H9 (cell line): Measurements from ENCODE around the gene BEGAIN. TPM values are rescaled to one million over a fixed set of nuclear protein-coding genes. Genes with fewer than 3 reads are reported as not detected.

Experiments used
- DNase-seq: peaks from one replicate; pipeline ENCODE4 v3.0.0-alpha.2; 2017
- H2AFZ ChIP-seq: one replicate; pipeline ENCODE4 v1.6.1; 2013; ENCODE audit warnings: mild to moderate bottlenecking, low read length, control low read depth, moderate library complexity
- H2AK5ac ChIP-seq: 2 replicates; pipeline ENCODE4 v1.6.1; 2013; ENCODE audit warnings: low read length, control low read depth, mixed read lengths; ENCODE audit not compliant: insufficient read length
- H2BK120ac ChIP-seq: one replicate; pipeline ENCODE4 v1.6.1; 2013; ENCODE audit warnings: low read depth, mild to moderate bottlenecking, low read length, control low read depth, inconsistent platforms; ENCODE audit not compliant: poor library complexity, severe bottlenecking
- H2BK12ac ChIP-seq: 2 replicates; pipeline ENCODE4 v1.6.1; 2013; ENCODE audit warnings: low read length, control low read depth, mixed read lengths, low read depth; ENCODE audit not compliant: insufficient read length
- H2BK15ac ChIP-seq: 2 replicates; pipeline ENCODE4 v1.6.1; 2013; ENCODE audit warnings: low read depth, low read length, control low read depth
- H2BK20ac ChIP-seq: one replicate; pipeline ENCODE4 v1.6.1; 2013; ENCODE audit warnings: low read depth, mild to moderate bottlenecking, low read length, control low read depth, inconsistent platforms; ENCODE audit not compliant: poor library complexity, severe bottlenecking
- H2BK5ac ChIP-seq: 2 replicates; pipeline ENCODE4 v1.6.1; 2013; ENCODE audit warnings: low read length, control low read depth, mixed read lengths; ENCODE audit not compliant: insufficient read length
- H3K14ac ChIP-seq: 2 replicates; pipeline ENCODE4 v1.6.1; 2013; ENCODE audit warnings: low read length, control low read depth; ENCODE audit not compliant: insufficient read depth
- H3K18ac ChIP-seq: 2 replicates; pipeline ENCODE4 v1.6.1; 2013; ENCODE audit warnings: low read depth, mild to moderate bottlenecking, mixed read lengths, low read length, control low read depth; ENCODE audit not compliant: insufficient read length
- H3K23ac ChIP-seq: 2 replicates; pipeline ENCODE4 v1.6.1; 2013; ENCODE audit warnings: low read length, control low read depth, mixed read lengths, low read depth; ENCODE audit not compliant: insufficient read length
- H3K23me2 ChIP-seq: 2 replicates; pipeline ENCODE4 v1.6.1; 2013; ENCODE audit warnings: low read depth, mild to moderate bottlenecking, mixed read lengths, low read length, control low read depth; ENCODE audit not compliant: insufficient read length, poor library complexity, severe bottlenecking
- H3K27ac ChIP-seq: 2 replicates; pipeline ENCODE4 v1.5.1; 2013; ENCODE audit warnings: low read length, control low read depth, mixed read lengths, low read depth; ENCODE audit not compliant: insufficient read length
- H3K27me3 ChIP-seq: 2 replicates; pipeline ENCODE4 v1.6.1; 2013; ENCODE audit warnings: low read length, control low read depth, inconsistent platforms; ENCODE audit not compliant: insufficient read depth
- H3K4ac ChIP-seq: 2 replicates; pipeline ENCODE4 v1.6.1; 2013; ENCODE audit warnings: low read depth, mild to moderate bottlenecking, control low read depth, inconsistent platforms, low read length, moderate library complexity
- H3K4me1 ChIP-seq: 2 replicates; pipeline ENCODE4 v1.6.1; 2013; ENCODE audit warnings: low read length, control low read depth, inconsistent platforms; ENCODE audit not compliant: insufficient read depth
- H3K4me2 ChIP-seq: 2 replicates; pipeline ENCODE4 v1.6.1; 2013; ENCODE audit warnings: low read length, control low read depth, mixed read lengths; ENCODE audit not compliant: insufficient read length, insufficient read depth
- H3K56ac ChIP-seq: 2 replicates; pipeline ENCODE4 v1.6.1; 2013; ENCODE audit warnings: low read depth, mild to moderate bottlenecking, mixed read lengths, low read length, control low read depth; ENCODE audit not compliant: insufficient read length
- H3K79me1 ChIP-seq: 2 replicates; pipeline ENCODE4 v1.6.1; 2013; ENCODE audit warnings: low read depth, mild to moderate bottlenecking, moderate library complexity, low read length, control low read depth, inconsistent platforms; ENCODE audit not compliant: insufficient read depth, poor library complexity, severe bottlenecking
- H3K79me2 ChIP-seq: 2 replicates; pipeline ENCODE4 v1.6.1; 2013; ENCODE audit warnings: low read length, control low read depth, inconsistent platforms; ENCODE audit not compliant: insufficient read depth
- H3K9ac ChIP-seq: 2 replicates; pipeline ENCODE4 v1.6.1; 2013; ENCODE audit warnings: low read length, control low read depth, mixed read lengths; ENCODE audit not compliant: insufficient read length; ENCODE audit errors: extremely low read depth
- H3K9me3 ChIP-seq: one replicate; pipeline ENCODE4 v1.6.1; 2013; ENCODE audit warnings: low read depth, low read length, inconsistent platforms; ENCODE audit not compliant: control insufficient read depth
- H3T11ph ChIP-seq: one replicate; pipeline ENCODE4 v1.6.1; 2013; ENCODE audit warnings: mild to moderate bottlenecking, low read length, control low read depth, inconsistent platforms
- H4K20me1 ChIP-seq: one replicate; pipeline ENCODE4 v1.6.1; 2013; ENCODE audit not compliant: control insufficient read depth, insufficient read length, insufficient read depth
- H4K5ac ChIP-seq: 2 replicates; pipeline ENCODE4 v1.6.1; 2013; ENCODE audit warnings: low read depth, mild to moderate bottlenecking, mixed read lengths, low read length, control low read depth; ENCODE audit not compliant: insufficient read length
- H4K8ac ChIP-seq: replicated peaks from 2 replicates; pipeline ENCODE4 v1.6.1; 2013; ENCODE audit warnings: low read length, control low read depth, mixed read lengths, low read depth; ENCODE audit not compliant: insufficient read length
- H4K91ac ChIP-seq: 2 replicates; pipeline ENCODE4 v1.6.1; 2013; ENCODE audit warnings: low read depth, mild to moderate bottlenecking, moderate library complexity, mixed read lengths, low read length, control low read depth; ENCODE audit not compliant: insufficient read length
- H3K27ac Mint-ChIP-seq, 3 experiments: 2 replicates in 2 of 3; 3 replicates in 1 of 3; pipeline ENCODE4 v1.8.0; 2020 to 2021; ENCODE audit warnings: mixed read lengths in 3 of 3, mild to moderate bottlenecking in 1 of 3, moderate library complexity in 1 of 3
- H3K27me3 Mint-ChIP-seq: 2 replicates; pipeline ENCODE4 v1.8.0; 2021; ENCODE audit warnings: low read depth, mild to moderate bottlenecking, moderate library complexity, mixed read lengths
- H3K36me3 Mint-ChIP-seq, 3 experiments: 2 replicates in 2 of 3; 3 replicates in 1 of 3; pipeline ENCODE4 v1.8.0; 2020 to 2021; ENCODE audit warnings: low read depth in 3 of 3, mixed read lengths in 3 of 3; ENCODE audit not compliant: insufficient read depth in 1 of 3
- H3K4me1 Mint-ChIP-seq, 2 experiments: 2 replicates each; pipeline ENCODE4 v1.8.0; 2020; ENCODE audit warnings: mixed read lengths in 2 of 2
- H3K4me3 Mint-ChIP-seq, 2 experiments: 2 replicates in 1 of 2; 3 replicates in 1 of 2; pipeline ENCODE4 v1.8.0; 2020 to 2021; ENCODE audit warnings: mild to moderate bottlenecking in 2 of 2, mixed read lengths in 2 of 2, moderate library complexity in 1 of 2
- H3K9me3 Mint-ChIP-seq, 2 experiments: 2 replicates in 1 of 2; 3 replicates in 1 of 2; pipeline ENCODE4 v1.8.0; 2020; ENCODE audit warnings: mild to moderate bottlenecking in 2 of 2, mixed read lengths in 2 of 2, moderate library complexity in 1 of 2
- WGBS: extraction: QIAGEN DNeasy Blood & Tissue Kit; methylation state at CpG from one replicate; pipeline ENCODE4 v1.1.7; 2013; ENCODE audit warnings: missing lambda C conversion rate, low lambda C conversion rate, mixed read lengths; ENCODE audit not compliant: insufficient read length; ENCODE audit errors: extremely low coverage; 5-methylcytosine and 5-hydroxymethylcytosine counted together
- total RNA-seq: library from RNA; stranded (reverse); gene quantifications from 2 replicates; pipeline ENCODE4 v1.2.1, GENCODE V29; 2021
- TF ChIP-seq, protein P1 (sequence below): fragments of 200-600 bp; sonication (generic); conservative IDR thresholded peaks from 3 replicates; pipeline ENCODE4 v1.8.0; 2021; ENCODE audit warnings: antibody characterized with exemption, mild to moderate bottlenecking

BEGAIN gene
- total RNA-seq, 1 experiment from 2014 or later = 2.6 TPM

DNA sequence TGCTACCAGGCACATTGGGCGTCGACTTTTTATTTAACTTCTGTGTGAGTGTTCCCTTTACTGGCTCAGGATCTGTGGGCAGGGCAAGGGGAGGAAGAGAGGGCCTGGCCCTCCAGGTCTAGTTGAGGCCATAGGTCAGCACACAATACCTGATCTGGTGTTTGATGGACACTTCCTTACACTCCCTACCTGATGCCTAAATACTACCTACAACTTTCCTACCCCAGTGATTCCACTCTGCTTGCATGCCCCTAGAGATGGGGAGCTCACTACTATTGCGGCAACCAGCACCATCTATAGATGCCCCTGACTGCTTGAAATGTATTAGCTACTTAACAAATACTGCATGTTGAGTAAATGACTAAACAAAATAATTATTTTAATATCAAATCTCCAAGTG is 20.8 kb upstream of the BEGAIN start:
- Histone ChIP-seq H3K4me1 (no peaks in the 10 kb centered on the region), H4K91ac (no peak overlapping the region), H2BK15ac (no peak overlapping the region), H3K79me1 (no peaks in the 10 kb centered on the region), H3K9me3 (no peaks in the 10 kb centered on the region), H3K9ac (no peak overlapping the region), H4K5ac (no peak overlapping the region), H3K79me2 (no peaks in the 10 kb centered on the region), H3K27me3 (no peaks in the 10 kb centered on the region), H2AK5ac (no peak overlapping the region), H3K23ac (no peak overlapping the region), H4K20me1 (no peaks in the 10 kb centered on the region), H3K23me2 (no peaks in the 10 kb centered on the region), H3T11ph (no peak overlapping the region), H3K27ac (no peak overlapping the region), H3K4ac (no peak overlapping the region), H3K14ac (no peak overlapping the region), H2AFZ (no peak overlapping the region), H2BK20ac (no peak overlapping the region), H2BK120ac (no peak overlapping the region), H2BK5ac (no peak overlapping the region), H3K18ac (no peak overlapping the region), H2BK12ac (no peak overlapping the region), H3K56ac (no peak overlapping the region), H4K8ac (no peak overlapping the region), H3K4me2 (no peak overlapping the region)
- Mint-ChIP-seq H3K4me1 (peaks cover 6 to 14% of the 10 kb centered on the region in 2 experiments; a peak in 3 of 4 replicates), H3K4me3 (peak overlapping the region in 1 of 2 experiments; percentile 51; a peak in 1 of 5 replicates), H3K36me3 (no peaks in the 10 kb centered on the region; a peak in 1 of 7 replicates), H3K27ac (no peak overlapping the region), H3K27me3 (peaks cover 10% of the 10 kb centered on the region), H3K9me3 (no peaks in the 10 kb centered on the region)
- WGBS = no CpG with 5 or more reads among the region's 3 CpGs
- TF ChIP-seq, protein P1, sequence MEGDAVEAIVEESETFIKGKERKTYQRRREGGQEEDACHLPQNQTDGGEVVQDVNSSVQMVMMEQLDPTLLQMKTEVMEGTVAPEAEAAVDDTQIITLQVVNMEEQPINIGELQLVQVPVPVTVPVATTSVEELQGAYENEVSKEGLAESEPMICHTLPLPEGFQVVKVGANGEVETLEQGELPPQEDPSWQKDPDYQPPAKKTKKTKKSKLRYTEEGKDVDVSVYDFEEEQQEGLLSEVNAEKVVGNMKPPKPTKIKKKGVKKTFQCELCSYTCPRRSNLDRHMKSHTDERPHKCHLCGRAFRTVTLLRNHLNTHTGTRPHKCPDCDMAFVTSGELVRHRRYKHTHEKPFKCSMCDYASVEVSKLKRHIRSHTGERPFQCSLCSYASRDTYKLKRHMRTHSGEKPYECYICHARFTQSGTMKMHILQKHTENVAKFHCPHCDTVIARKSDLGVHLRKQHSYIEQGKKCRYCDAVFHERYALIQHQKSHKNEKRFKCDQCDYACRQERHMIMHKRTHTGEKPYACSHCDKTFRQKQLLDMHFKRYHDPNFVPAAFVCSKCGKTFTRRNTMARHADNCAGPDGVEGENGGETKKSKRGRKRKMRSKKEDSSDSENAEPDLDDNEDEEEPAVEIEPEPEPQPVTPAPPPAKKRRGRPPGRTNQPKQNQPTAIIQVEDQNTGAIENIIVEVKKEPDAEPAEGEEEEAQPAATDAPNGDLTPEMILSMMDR = no peak
- no peak for DNase-seq
